DND-41 (cell line): Measurements from ENCODE around the gene TOX3.

Experiments used
- ATAC-seq: fragments of 200-7000 bp; cut with Tn5 transposase; 3 replicates; pipeline ENCODE4 v1.9.1; 2021; ENCODE audit warnings: low read depth; ENCODE audit not compliant: insufficient read depth
- DNase-seq: peaks from one replicate; pipeline ENCODE4 v3.0.0-alpha.2; 2020
- H2AFZ ChIP-seq: 2 replicates; pipeline ENCODE4 v1.6.0; 2012; ENCODE audit warnings: low read depth, low read length
- H3K27ac ChIP-seq: 2 replicates; pipeline ENCODE4 v1.5.1; 2012; ENCODE audit warnings: low read length, inconsistent platforms
- H3K27me3 ChIP-seq: fragments of 200-600 bp; sonication (generic); 2 replicates; pipeline ENCODE4 v1.6.0; 2012; ENCODE audit warnings: low read length, mild to moderate bottlenecking, inconsistent platforms; ENCODE audit not compliant: insufficient read depth, poor library complexity
- H3K36me3 ChIP-seq: 2 replicates; pipeline ENCODE4 v1.5.1; 2012; ENCODE audit warnings: low read length, inconsistent platforms; ENCODE audit not compliant: insufficient read depth
- H3K4me1 ChIP-seq: 2 replicates; pipeline ENCODE4 v1.5.1; 2012; ENCODE audit warnings: mild to moderate bottlenecking, low read length; ENCODE audit not compliant: insufficient read depth
- H3K4me2 ChIP-seq: 2 replicates; pipeline ENCODE4 v1.6.0; 2012; ENCODE audit warnings: mild to moderate bottlenecking, moderate library complexity, low read length, inconsistent platforms; ENCODE audit not compliant: insufficient read depth
- H3K4me3 ChIP-seq, 2 experiments: fragments of 200-600 bp in 1 of 2; shearing (Covaris generic) in 1 of 2; 2 replicates each; pipeline ENCODE4 v1.5.1; 2012 to 2016; ENCODE audit warnings: inconsistent platforms in 2 of 2, low read length in 2 of 2, mild to moderate bottlenecking in 2 of 2, low read depth in 1 of 2, moderate library complexity in 1 of 2
- H3K79me2 ChIP-seq: 2 replicates; pipeline ENCODE4 v1.6.0; 2012; ENCODE audit warnings: low read length, inconsistent platforms; ENCODE audit not compliant: insufficient read depth
- H3K9ac ChIP-seq: 2 replicates; pipeline ENCODE4 v1.6.0; 2012; ENCODE audit warnings: low read depth, mild to moderate bottlenecking, inconsistent platforms, low read length, moderate library complexity
- H3K9me3 ChIP-seq: 2 replicates; pipeline ENCODE4 v1.5.1; 2012; ENCODE audit warnings: low read length, moderate library complexity, mild to moderate bottlenecking, inconsistent platforms; ENCODE audit not compliant: insufficient read depth, severe bottlenecking
- H4K20me1 ChIP-seq: 2 replicates; pipeline ENCODE4 v1.6.0; 2012; ENCODE audit warnings: low read length; ENCODE audit not compliant: insufficient read depth
- EZH2 ChIP-seq: IDR thresholded peaks from 3 replicates; pipeline ENCODE4 v1.6.1; 2012; ENCODE audit warnings: borderline replicate concordance, low read depth, mild to moderate bottlenecking, moderate library complexity, low read length, inconsistent platforms; ENCODE audit not compliant: severe bottlenecking
- TF ChIP-seq, protein P1 (sequence below): IDR thresholded peaks from 2 replicates; pipeline ENCODE4 v1.5.1; 2012; ENCODE audit warnings: borderline replicate concordance, low read length, moderate library complexity, mild to moderate bottlenecking; ENCODE audit not compliant: poor library complexity, severe bottlenecking; ENCODE audit errors: extremely low read depth

TOX3 gene

DNA sequence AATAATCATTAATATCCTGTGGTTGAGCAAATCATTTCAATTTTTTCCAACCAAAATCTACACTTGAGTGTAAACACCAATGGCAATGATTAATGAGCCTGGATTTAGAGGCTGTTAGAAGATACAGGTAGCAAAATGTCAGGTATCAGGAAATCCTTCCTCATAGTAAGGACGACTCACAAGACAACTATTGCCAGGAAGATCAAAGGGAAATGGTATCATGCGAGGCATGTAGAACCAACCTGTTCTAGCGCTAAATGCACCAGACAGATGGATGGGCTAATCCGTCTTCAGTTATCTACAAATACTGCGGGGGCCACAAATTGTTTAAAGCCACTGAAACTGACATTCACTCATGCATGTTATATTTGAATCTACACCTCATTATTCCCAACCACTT lies 28.1 kb downstream of the TOX3 start:
- no peaks in the 10 kb centered on the region for H3K36me3 ChIP-seq
- no peak overlapping the region for H2AFZ ChIP-seq
- no peaks in the 10 kb centered on the region for H3K4me1 ChIP-seq
- H3K4me2 ChIP-seq, result no peak overlapping the region
- H3K27ac ChIP-seq, result no peak overlapping the region
- no peaks in the 10 kb centered on the region for H4K20me1 ChIP-seq
- H3K9ac ChIP-seq, result no peak overlapping the region
- ATAC-seq, result no peak
- H3K27me3 ChIP-seq, result no peaks in the 10 kb centered on the region
- no peak for DNase-seq
- H3K4me3 ChIP-seq, result no peak overlapping the region
- no peaks in the 10 kb centered on the region for H3K79me2 ChIP-seq
- TF ChIP-seq, protein P1, sequence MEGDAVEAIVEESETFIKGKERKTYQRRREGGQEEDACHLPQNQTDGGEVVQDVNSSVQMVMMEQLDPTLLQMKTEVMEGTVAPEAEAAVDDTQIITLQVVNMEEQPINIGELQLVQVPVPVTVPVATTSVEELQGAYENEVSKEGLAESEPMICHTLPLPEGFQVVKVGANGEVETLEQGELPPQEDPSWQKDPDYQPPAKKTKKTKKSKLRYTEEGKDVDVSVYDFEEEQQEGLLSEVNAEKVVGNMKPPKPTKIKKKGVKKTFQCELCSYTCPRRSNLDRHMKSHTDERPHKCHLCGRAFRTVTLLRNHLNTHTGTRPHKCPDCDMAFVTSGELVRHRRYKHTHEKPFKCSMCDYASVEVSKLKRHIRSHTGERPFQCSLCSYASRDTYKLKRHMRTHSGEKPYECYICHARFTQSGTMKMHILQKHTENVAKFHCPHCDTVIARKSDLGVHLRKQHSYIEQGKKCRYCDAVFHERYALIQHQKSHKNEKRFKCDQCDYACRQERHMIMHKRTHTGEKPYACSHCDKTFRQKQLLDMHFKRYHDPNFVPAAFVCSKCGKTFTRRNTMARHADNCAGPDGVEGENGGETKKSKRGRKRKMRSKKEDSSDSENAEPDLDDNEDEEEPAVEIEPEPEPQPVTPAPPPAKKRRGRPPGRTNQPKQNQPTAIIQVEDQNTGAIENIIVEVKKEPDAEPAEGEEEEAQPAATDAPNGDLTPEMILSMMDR, result no peak
- TF ChIP-seq EZH2, result no peak
- no peaks in the 10 kb centered on the region for H3K9me3 ChIP-seq

DNA sequence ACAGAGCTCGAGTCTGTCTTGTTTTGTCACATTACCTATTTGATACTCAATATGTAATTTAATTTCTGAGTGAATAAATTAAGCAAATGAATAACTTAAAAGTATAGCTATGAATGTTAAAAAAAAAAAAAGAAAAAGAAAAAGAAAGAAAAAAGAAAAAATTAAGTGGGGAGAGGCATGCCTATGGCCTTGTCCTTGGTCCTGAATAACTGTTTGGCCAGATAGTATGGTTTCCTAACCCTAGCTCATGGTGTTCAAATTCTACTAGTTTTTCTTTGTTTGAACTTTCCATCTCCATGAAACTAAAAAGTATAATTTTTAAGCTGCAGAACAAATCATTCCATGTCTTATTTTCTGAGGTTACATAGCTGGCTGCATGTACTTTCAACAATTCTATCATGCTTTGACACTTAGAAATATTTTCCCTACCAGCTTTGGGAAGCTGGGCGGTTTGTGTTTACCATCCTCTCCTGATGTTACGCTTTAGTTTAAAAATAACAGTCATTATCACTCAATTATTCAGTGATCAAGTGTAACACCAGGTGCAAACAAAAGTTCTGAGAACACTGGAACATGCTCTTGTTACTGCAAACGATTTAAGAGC lies 31.8 kb downstream of the TOX3 start:
- H3K4me1 ChIP-seq, result no peaks in the 10 kb centered on the region
- no peaks in the 10 kb centered on the region for H4K20me1 ChIP-seq
- no peaks in the 10 kb centered on the region for H3K79me2 ChIP-seq
- H3K4me3 ChIP-seq, result no peak overlapping the region
- ATAC-seq, result no peak
- H3K27me3 ChIP-seq, result no peaks in the 10 kb centered on the region
- no peak overlapping the region for H2AFZ ChIP-seq
- TF ChIP-seq, protein P1, result no peak
- no peak for TF ChIP-seq EZH2
- H3K4me2 ChIP-seq, result no peak overlapping the region
- no peaks in the 10 kb centered on the region for H3K9me3 ChIP-seq
- H3K9ac ChIP-seq, result no peak overlapping the region
- no peak overlapping the region for H3K27ac ChIP-seq
- DNase-seq, result no peak
- no peaks in the 10 kb centered on the region for H3K36me3 ChIP-seq

DNA sequence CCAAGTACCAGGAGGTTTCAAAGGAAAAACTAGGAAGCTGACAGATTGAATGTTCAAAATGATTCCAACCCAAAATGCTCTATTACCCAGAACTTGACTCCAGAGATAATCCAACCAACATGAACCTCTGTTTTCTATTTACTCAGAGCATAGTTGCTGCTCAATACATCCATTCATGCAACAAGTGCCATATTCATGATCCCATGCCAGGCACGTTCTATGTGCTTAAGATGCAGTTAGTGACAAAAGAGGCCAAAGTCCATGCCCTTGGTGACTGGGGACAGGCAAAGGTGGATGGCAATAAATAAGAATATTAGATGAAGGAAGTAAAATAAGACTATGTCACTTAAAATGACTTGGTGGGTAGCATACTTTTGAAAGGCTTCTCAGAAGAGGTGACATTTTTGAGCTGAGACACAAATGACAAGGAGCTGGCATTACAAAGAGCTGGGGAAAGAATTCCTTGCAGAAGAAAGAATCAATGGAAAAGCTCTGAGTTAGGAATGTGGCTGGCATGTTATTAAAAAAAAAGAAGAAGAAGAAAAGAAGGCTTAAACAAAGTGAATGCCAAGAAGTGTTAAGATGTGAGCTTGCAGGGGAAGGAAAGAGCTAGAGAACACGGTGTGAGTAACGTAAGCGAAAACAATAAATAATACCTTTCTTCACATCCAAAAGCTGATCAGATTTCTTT lies 34.5 kb downstream of the TOX3 start:
- Histone ChIP-seq H3K4me1 (no peaks in the 10 kb centered on the region), H3K9ac (no peak overlapping the region), H3K4me3 (no peak overlapping the region), H3K27me3 (no peaks in the 10 kb centered on the region), H3K79me2 (no peaks in the 10 kb centered on the region), H3K9me3 (no peaks in the 10 kb centered on the region), H3K36me3 (no peaks in the 10 kb centered on the region), H3K27ac (no peak overlapping the region), H2AFZ (no peak overlapping the region), H3K4me2 (no peak overlapping the region), H4K20me1 (no peaks in the 10 kb centered on the region)
- TF ChIP-seq, protein P1, result no peak
- no peak for TF ChIP-seq EZH2
- ATAC-seq, result no peak
- no peak for DNase-seq
